Prostate gland (tissue), 2 donors: ENCODE results near the gene HS3ST3A1. TPM values are rescaled to one million over a fixed set of nuclear protein-coding genes. Genes with fewer than 3 reads are reported as not detected.

ENCODE experiments used
- DNase-seq: peaks from one replicate; pipeline ENCODE4 v3.0.0-alpha.2; 2019; ENCODE audit warnings: low spot score
- H3K27ac ChIP-seq, 2 donors: fragments of 200-600 bp; sonication (generic); 2 replicates each; pipeline ENCODE4 v1.5.1; 2017 to 2019
- H3K27me3 ChIP-seq: fragments of 200-600 bp; sonication (generic); replicated peaks from 2 replicates; pipeline ENCODE4 v1.5.1; 2019; ENCODE audit not compliant: insufficient read depth
- H3K36me3 ChIP-seq, 2 donors: fragments of 200-600 bp; sonication (generic); 1 replicate in 1 of 2; 2 replicates in 1 of 2; pipeline versions ENCODE4 v1.5.1 to v1.8.1; 2017 to 2019
- H3K4me1 ChIP-seq: fragments of 200-600 bp; sonication (generic); replicated peaks from 2 replicates; pipeline ENCODE4 v1.5.1; 2019
- H3K4me3 ChIP-seq, 2 donors: fragments of 200-600 bp; sonication (generic); 2 replicates each; pipeline ENCODE4 v1.5.1; 2017 to 2019
- H3K9me3 ChIP-seq: fragments of 200-600 bp; sonication (generic); 2 replicates; pipeline ENCODE4 v1.5.1; 2017
- POLR2A ChIP-seq: fragments of 450-650 bp; IDR thresholded peaks from one replicate; pipeline ENCODE4 v1.6.1; 2016; ENCODE audit warnings: antibody characterized with exemption, mild to moderate bottlenecking
- POLR2AphosphoS5 ChIP-seq: sonication (generic); formaldehyde crosslinking; IDR thresholded peaks from one replicate; pipeline ENCODE4 v1.6.1; 2017; ENCODE audit warnings: antibody characterized with exemption
- WGBS: methylation state at CpG from one replicate; pipeline ENCODE4 v1.1.5; 2018; 5-methylcytosine and 5-hydroxymethylcytosine counted together
- intact Hi-C: fragments of 100-400 bp; cut with DNase I; formaldehyde crosslinking; loops from one replicate; pipeline ENCODE4 v1.14.2; 2022
- total RNA-seq, 2 donors: library from RNA; depleted of rRNA; stranded (reverse); fragments of >200 nt; gene quantifications; one replicate each; pipeline ENCODE4 v1.1.0, GENCODE V29; 2016
- TF ChIP-seq, protein P1 (sequence below), 4 experiments: fragments of 200-600 bp in 2 of 4; fragments of 450-650 bp in 2 of 4; sonication (generic) in 2 of 4; IDR thresholded peaks; 1 replicate in 3 of 4; 2 replicates in 1 of 4; pipeline ENCODE4 v1.5.1; 2016 to 2019; ENCODE audit warnings: antibody characterized with exemption in 4 of 4, mild to moderate bottlenecking in 2 of 4, moderate library complexity in 2 of 4

The HS3ST3A1 gene
- total RNA-seq, 2 donors from 2014 or later: 3.1 to 14.3 TPM

DNA sequence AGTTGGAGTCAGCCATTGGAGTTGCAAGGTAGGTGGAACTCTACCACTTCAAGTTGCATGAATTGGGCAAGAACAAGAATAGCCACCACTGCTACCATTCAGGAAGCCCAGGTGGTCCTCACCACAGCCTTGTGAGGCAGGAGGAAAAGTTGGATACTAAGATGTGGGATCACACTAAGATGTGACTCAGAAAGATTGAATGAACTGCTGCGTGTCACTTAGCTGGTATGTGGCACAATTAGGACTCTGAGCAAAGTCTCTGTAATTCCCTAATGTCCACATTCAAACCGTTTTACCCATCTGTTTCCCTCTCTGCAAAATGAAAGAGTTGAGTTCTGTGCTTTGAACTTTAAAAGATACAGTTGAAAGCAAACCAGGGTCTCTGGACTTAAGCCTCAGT, 44.7 kb upstream of the HS3ST3A1 start:
- no peak overlapping the region for H3K27ac ChIP-seq
- H3K36me3 ChIP-seq: no peaks in the 10 kb centered on the region
- H3K4me3 ChIP-seq: no peak overlapping the region
- no peaks in the 10 kb centered on the region for H3K9me3 ChIP-seq
- intact Hi-C loops: no loop called here
- TF ChIP-seq POLR2A (no peak), POLR2AphosphoS5 (no peak)
- TF ChIP-seq, protein P1, sequence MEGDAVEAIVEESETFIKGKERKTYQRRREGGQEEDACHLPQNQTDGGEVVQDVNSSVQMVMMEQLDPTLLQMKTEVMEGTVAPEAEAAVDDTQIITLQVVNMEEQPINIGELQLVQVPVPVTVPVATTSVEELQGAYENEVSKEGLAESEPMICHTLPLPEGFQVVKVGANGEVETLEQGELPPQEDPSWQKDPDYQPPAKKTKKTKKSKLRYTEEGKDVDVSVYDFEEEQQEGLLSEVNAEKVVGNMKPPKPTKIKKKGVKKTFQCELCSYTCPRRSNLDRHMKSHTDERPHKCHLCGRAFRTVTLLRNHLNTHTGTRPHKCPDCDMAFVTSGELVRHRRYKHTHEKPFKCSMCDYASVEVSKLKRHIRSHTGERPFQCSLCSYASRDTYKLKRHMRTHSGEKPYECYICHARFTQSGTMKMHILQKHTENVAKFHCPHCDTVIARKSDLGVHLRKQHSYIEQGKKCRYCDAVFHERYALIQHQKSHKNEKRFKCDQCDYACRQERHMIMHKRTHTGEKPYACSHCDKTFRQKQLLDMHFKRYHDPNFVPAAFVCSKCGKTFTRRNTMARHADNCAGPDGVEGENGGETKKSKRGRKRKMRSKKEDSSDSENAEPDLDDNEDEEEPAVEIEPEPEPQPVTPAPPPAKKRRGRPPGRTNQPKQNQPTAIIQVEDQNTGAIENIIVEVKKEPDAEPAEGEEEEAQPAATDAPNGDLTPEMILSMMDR (IDR thresholded peaks at IDR 0.05): no peak
- no peaks in the 10 kb centered on the region for H3K4me1 ChIP-seq
- 73% methylated on average over 2 of the region's 2 CpGs for WGBS
- H3K27me3 ChIP-seq: no peaks in the 10 kb centered on the region
- DNase-seq: no peak

DNA sequence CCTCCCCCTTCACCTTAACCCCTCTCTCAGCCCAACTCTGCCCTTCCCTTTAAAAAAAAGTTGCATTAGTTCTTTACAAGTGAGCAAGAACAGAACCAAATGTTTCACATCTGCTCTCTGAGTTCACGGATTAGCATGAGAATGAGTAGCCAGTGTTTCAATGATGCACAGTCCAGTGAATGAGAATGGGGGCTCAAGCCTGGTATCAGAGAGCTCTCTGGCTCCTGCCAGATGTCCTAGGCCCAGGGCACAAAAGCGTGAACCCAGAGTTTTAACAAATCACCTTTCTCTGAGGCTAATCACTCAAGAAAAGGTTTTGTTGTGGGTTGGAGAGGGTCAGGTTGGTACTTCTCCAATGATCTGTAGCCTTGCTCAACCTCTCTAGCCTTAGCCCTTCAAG, 41.5 kb upstream of the HS3ST3A1 start:
- Histone ChIP-seq H3K36me3 (no peaks in the 10 kb centered on the region), H3K27me3 (no peaks in the 10 kb centered on the region), H3K4me1 (no peaks in the 10 kb centered on the region), H3K9me3 (no peaks in the 10 kb centered on the region), H3K27ac (no peak overlapping the region), H3K4me3 (no peak overlapping the region)
- TF ChIP-seq, protein P1 (IDR thresholded peaks at IDR 0.05): no peak
- TF ChIP-seq POLR2AphosphoS5: no peak
- intact Hi-C loops: no loop called here
- WGBS: 86% methylated on average over 2 of the region's 2 CpGs
- no peak for DNase-seq

DNA sequence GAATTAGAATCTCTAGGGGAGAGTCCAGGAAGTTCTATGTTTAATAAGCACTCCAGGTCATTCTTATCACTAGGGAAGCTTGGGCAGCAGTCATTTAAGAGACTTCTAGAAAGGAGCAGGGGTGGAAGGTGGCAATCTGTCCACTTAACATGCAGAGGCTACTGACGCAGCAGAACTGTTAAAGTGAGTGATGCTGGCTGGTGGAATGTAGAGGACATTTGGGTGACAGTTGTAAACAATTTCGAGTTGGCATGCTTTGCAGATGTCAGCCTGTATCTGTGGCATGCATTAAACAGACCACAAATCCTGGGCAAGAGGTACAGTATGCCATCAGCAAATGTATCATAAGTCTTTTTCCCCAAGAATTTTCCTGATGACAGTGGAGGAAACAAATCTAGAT, 40.5 kb upstream of the HS3ST3A1 start:
- H3K9me3 ChIP-seq: no peaks in the 10 kb centered on the region
- intact Hi-C loops: no loop called here
- H3K36me3 ChIP-seq: no peaks in the 10 kb centered on the region
- no peaks in the 10 kb centered on the region for H3K4me1 ChIP-seq
- H3K4me3 ChIP-seq: no peak overlapping the region
- no peak for TF ChIP-seq POLR2AphosphoS5
- TF ChIP-seq POLR2A: no peak
- TF ChIP-seq, protein P1 (IDR thresholded peaks at IDR 0.05): no peak
- no peak for DNase-seq
- H3K27ac ChIP-seq: no peak overlapping the region
- no peaks in the 10 kb centered on the region for H3K27me3 ChIP-seq
- WGBS: 47% methylated on average over 2 of the region's 2 CpGs

DNA sequence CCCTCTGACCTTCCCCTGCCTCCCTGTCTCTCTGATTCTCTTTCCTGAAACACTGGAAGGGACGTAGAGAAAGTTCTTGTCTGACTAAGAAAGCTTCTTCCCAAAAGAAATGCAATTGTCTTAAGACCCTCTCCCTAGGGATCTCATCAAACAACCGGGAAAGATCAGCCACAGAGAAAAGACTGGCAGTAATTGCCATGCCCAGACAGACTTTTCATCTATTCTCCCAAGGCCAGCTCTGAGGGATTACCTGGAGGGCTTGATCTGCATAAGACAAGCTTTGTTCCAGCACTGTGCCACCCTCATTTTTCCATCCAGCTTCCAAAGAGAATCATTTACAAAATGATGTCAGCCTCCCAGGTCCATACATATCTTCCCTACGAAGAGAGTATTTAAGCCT, 38.8 kb upstream of the HS3ST3A1 start:
- no peak for DNase-seq
- intact Hi-C loops: no loop called here
- H3K4me1 ChIP-seq: no peaks in the 10 kb centered on the region
- H3K36me3 ChIP-seq: no peaks in the 10 kb centered on the region
- no peaks in the 10 kb centered on the region for H3K27me3 ChIP-seq
- no peaks in the 10 kb centered on the region for H3K9me3 ChIP-seq
- no peak overlapping the region for H3K4me3 ChIP-seq
- TF ChIP-seq, protein P1 (IDR thresholded peaks at IDR 0.05): no peak
- TF ChIP-seq POLR2A (no peak), POLR2AphosphoS5 (no peak)
- H3K27ac ChIP-seq: no peak overlapping the region
- WGBS: 71% methylated on average over 3 of the region's 3 CpGs

DNA sequence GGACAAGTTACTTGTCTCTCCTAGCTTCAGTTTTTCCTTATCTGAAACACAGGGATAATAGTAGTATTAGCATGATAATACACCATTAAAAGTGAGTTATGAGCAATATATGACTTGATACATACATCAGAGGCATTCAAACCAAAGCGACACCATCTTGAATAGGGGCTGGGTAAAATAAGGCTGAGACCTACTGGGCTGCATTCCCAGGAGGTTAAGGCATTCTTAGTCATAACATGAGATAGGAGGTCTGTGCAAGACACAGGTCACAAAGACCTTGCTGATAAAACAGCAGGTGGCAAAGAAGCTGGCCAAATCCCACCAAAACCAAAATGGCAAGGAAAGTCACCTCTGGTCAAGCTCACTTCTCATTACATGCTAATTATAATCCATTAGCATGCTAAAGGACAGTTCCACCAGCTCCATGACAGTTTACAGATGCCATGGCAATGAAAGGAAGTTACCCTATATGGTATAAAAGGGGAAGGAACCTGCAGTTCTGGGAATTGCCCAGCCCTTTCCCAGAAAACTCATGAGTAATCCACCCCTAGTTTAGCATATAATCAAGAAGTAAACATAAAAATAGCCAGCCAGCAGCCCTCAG, 37.2 kb upstream of the HS3ST3A1 start:
- H3K9me3 ChIP-seq: no peaks in the 10 kb centered on the region

More for the DNA sequence above, 37.2 kb upstream of the HS3ST3A1 start:
- TF ChIP-seq, protein P1 (IDR thresholded peaks at IDR 0.05): no peak
- no peak for TF ChIP-seq POLR2A
- TF ChIP-seq POLR2AphosphoS5: no peak
- intact Hi-C loops: no loop called here
- H3K27me3 ChIP-seq: no peaks in the 10 kb centered on the region
- 88% methylated on average over 1 of the region's 1 CpG for WGBS
- no peaks in the 10 kb centered on the region for H3K36me3 ChIP-seq
- DNase-seq: no peak
- H3K27ac ChIP-seq: no peak overlapping the region
- no peaks in the 10 kb centered on the region for H3K4me1 ChIP-seq
- no peak overlapping the region for H3K4me3 ChIP-seq
